ENCODE data around the gene ARHGAP10.

The ARHGAP10 gene

GRCh38 chr4:148044912-148045352, 313.0 kb downstream of the ARHGAP10 start:
- peak; percentile 15 for DNase-seq

GRCh38 chr4:148048598-148048997, 316.7 kb downstream of the ARHGAP10 start:
- no peak for DNase-seq

- no peak for DNase-seq
Observed at GRCh38 chr4:148051403-148051802, 319.5 kb downstream of the ARHGAP10 start.

GRCh38 chr4:148052448-148052847, 320.6 kb downstream of the ARHGAP10 start:
- no peak for DNase-seq

- no peak for DNase-seq
Observed at GRCh38 chr4:148053298-148054003, 321.6 kb downstream of the ARHGAP10 start.

GRCh38 chr4:148054275-148054674, 322.4 kb downstream of the ARHGAP10 start:
- peak; percentile 5 for DNase-seq

GRCh38 chr4:148055844-148056243, 324.0 kb downstream of the ARHGAP10 start:
- no peak for DNase-seq

- peak; percentile 49 for DNase-seq
Observed at GRCh38 chr4:148056879-148057278, 325.0 kb downstream of the ARHGAP10 start.

GRCh38 chr4:148057516-148057915, 325.6 kb downstream of the ARHGAP10 start:
- no peak for DNase-seq

- no peak for DNase-seq
Observed at GRCh38 chr4:148057984-148058859, 326.3 kb downstream of the ARHGAP10 start.

- no peak for DNase-seq
Observed at GRCh38 chr4:148059617-148060180, 327.8 kb downstream of the ARHGAP10 start.

GRCh38 chr4:148060264-148061140, 328.6 kb downstream of the ARHGAP10 start:
- no peak for DNase-seq

GRCh38 chr4:148061141-148061481, 329.2 kb downstream of the ARHGAP10 start:
- no peak for DNase-seq

- DNase-seq: no peak
Observed at GRCh38 chr4:148061795-148062194, 329.9 kb downstream of the ARHGAP10 start.

GRCh38 chr4:148062301-148062950, 330.5 kb downstream of the ARHGAP10 start:
- no peak for DNase-seq

GRCh38 chr4:148064451-148064850, 332.6 kb downstream of the ARHGAP10 start:
- no peak for DNase-seq

GRCh38 chr4:148065075-148065474, 333.2 kb downstream of the ARHGAP10 start:
- DNase-seq: peak; percentile 73

- peak; percentile 16 for DNase-seq
Observed at GRCh38 chr4:148067301-148067916, 335.5 kb downstream of the ARHGAP10 start.

GRCh38 chr4:148068065-148068911, 336.4 kb downstream of the ARHGAP10 start:
- DNase-seq: peak; percentile 9

All from fibroblast of skin of scalp (primary cell).